Activated gamma-delta T cell (primary cell): Measurements from ENCODE around the gene CTNNBL1.

Experiments
- DNase-seq: peaks from one replicate; lab custom pipeline; 2025; lab: John Stamatoyannopoulos, UW

Gene CTNNBL1

DNA sequence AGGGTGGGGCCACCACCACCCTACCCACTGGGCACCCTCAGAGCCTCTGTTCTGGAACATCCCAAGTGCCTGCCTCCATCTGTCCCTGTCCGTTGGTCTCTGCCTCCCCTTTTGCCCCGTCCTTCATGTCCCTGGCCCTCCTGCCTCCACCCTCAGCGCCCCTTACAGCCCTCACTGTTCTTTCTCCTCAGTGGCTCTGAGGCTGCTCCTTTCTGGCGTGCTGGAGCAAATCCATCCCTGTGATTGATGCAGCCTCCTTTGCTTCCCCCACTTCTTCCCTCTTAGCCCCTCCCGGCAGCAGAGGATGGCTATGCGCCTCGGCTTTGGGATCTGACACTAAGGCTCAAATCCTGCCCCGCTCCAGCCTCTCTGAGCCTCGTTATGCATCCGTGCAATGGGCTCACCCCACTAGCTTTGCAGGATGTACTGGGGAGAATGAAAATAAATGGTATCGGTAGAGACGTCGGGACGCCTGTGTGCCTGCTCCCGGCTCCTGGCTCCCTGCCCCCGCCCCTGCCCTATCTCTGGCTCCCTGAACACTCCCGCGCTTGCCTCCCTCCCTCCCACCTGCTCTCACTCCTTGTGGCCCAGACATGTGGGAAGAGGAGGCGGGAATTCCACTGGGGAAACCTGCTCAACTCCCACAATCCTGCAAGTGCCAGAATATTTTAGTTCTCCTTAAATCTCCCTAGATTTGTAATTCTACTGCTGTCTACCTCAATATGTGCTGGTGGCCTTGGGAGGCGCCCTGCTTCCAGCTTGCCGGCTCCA is 222.2 kb downstream of the CTNNBL1 start:
- DNase-seq: no peak

DNA sequence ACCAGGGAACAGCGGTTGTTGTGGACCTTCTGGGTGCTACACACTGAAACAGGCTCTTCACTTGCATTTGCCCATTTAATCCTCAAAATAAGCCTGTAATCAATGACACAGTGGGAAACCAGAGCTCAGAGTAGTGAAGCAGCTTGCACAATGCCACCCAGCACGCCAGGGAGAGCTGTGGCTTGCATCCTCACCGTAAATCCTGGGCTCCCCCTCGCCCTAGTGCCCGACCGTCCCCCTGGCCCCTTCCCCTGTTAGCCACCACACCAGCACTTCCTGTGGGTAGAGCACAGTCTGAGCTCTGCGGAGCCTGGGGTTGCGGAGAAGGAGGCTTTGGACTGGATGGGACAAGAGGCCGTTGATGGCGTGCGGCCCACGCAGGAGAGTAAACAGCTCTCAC is 223.6 kb downstream of the CTNNBL1 start:
- DNase-seq: no peak

DNA sequence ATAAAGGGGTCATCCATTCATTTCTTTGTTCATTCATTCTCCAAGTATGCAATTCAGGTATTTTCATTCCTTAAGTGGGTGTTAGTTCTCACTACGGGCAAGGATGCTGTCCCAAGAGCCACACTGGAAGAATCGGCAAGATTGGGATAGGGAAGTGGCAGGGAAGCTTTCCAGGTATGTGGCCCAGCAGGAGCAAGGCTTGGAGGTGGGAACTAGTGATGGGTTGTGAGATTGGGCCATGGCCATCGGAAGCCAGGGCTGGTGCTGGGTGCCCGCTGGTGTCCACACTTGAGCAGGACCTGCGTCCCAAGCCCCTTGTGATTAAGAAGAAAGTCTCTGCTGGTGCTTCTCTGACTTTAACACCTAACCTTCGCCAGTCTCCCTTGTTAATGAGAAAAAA is 224.2 kb downstream of the CTNNBL1 start:
- no peak for DNase-seq

DNA sequence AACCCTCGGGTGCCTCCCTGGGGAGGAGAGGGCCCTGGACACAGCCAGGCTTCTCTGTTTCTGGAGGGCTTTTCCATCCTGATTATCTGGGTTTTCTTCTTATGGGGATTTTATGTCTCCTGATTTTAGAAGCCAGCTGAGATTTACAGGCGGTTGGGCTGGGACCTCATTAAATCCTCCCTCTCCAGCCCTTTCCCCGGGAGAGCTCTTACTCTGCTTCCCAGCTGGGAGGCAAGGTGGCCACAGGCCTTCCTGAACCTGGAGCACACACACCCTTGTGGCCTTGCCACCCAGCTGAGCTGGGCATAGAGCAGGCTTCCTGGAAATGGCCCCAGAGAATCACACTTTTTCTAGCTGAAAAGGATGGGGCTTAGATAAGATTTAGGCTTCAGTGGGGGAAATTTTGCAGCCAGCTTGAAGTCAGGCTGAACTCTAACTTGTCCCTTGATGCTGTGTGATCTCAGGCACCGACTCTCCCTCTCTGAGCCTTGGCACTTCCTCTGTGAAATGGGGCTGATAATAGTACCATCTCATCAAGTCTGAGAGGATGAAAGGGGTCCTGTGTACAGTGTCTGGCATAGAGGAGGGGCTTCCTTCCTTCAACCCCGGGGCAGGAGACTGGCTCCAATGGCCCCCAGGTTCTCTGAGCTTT is 225.7 kb downstream of the CTNNBL1 start:
- DNase-seq: no peak

DNA sequence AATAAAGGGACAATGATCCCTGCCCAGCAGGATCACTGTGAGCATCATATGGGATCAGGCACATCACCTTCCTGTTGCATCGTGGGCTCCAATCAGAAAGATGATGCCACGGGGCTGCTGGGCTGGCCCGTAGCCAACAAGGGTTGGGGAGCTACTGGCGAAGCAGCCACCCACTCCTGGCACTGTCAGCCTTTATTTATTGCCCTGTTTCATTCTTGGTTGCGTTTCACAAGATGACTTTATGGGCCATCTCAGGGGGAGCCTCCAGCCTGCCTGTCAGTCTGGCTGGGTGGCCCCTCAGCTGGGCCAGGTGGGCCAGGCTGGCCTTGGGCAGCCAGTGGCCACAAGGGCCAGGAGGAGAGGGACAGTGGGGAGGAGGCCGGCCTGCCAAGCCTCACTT is 226.4 kb downstream of the CTNNBL1 start:
- DNase-seq: no peak

DNA sequence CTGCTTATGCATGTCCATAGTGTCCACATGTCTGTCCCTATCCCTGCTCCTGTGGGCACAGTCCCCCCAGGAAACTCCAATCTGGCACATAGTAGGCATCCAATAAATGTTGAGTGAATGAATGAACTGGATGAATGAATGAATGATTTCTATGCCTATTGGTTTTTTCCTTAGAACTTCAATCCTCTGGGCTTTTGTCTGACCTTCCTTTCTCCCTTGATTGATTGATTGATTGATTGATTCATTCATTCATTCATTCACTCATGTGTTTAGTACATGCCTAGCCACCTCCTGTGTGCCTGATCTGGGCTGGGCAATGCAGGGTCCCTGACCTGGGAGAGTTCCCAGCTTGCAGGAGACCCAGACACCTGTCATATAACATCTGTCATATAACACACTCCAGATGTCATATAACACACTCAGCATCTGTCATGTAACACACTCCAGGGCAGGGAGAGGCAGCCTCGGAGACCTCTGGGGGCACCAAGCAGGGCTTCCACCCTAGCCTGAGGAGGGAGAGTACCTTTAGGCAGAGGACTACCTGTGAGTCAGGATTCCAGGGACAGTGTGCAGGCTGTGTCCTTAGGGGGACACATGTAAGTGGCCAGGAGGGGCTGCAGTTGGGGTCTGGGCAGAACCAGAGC is 227.0 kb downstream of the CTNNBL1 start:
- no peak for DNase-seq

DNA sequence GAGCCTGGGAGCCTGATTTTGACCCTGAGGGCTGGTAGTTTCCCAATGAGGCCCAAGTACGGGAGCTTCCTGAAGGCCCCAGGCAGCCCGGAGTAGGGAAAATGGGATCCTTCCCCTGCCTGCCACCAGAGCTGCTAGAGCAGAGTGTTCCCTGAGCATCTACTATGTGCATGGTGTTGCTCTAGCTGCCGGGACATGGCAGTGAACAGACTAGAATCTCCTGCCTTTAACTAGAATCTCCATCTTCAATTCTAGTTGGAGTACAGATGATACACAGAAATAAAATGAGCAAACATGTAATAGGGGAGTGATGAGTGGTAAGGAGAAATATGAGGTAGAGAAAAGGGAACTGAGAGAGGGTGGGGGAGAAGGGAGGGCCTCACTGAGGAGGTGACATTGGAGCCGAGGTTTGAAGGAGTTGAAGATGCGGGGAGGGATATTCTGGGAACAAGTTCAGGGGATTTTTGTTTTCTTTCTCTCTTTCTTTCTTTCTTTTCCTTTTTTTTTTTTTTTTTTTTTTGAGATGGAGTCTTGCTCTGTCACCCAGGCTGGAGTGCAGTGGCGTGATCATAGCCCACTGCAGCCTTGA is 227.6 kb downstream of the CTNNBL1 start:
- DNase-seq: no peak
